NB4 (cell line): ENCODE measurements around the gene IPP.
"Not testable (repeated sequence)": the region's sequence is repeated elsewhere in the genome, so short reads cannot be mapped to it uniquely, and the experiment has no call there.

Source experiments
- DNase-seq: peaks from one replicate; pipeline ENCODE4 v3.0.0; 2010; ENCODE audit warnings: low read depth
- H3K4me3 ChIP-seq: one replicate; pipeline ENCODE4 v1.5.1; 2011; ENCODE audit warnings: mild to moderate bottlenecking, low read depth, low read length, moderate library complexity
- CTCF ChIP-seq: IDR thresholded peaks from one replicate; pipeline ENCODE4 v1.5.1; 2012; ENCODE audit warnings: low read depth, low read length
- MAX ChIP-seq: IDR thresholded peaks from 2 replicates; pipeline ENCODE4 v1.6.1; 2011; ENCODE audit warnings: low read depth, low read length
- MYC ChIP-seq: IDR thresholded peaks from 2 replicates; pipeline ENCODE4 v1.6.1; 2011; ENCODE audit warnings: low read depth, low read length
- POLR2A ChIP-seq: IDR thresholded peaks from 2 replicates; pipeline ENCODE4 v1.6.1; 2011; ENCODE audit warnings: mild to moderate bottlenecking; ENCODE audit not compliant: insufficient read length; ENCODE audit errors: extremely low read depth

Gene IPP

GRCh38 chr1:45721207-45721606 is 29.2 kb downstream of the IPP start:
- TF ChIP-seq MAX, result no peak
- TF ChIP-seq CTCF, result no peak
- TF ChIP-seq POLR2A, result no peak
- TF ChIP-seq MYC, result no peak
- no peak for DNase-seq

GRCh38 chr1:45718289-45718688 is 32.2 kb downstream of the IPP start:
- no peak overlapping the region for H3K4me3 ChIP-seq
- no peak for DNase-seq
- no peak for TF ChIP-seq MAX
- no peak for TF ChIP-seq POLR2A
- no peak for TF ChIP-seq CTCF
- TF ChIP-seq MYC, result no peak

More at GRCh38 chr1:45721207-45721606, 29.2 kb downstream of the IPP start:
- H3K4me3 ChIP-seq, result no peak overlapping the region

GRCh38 chr1:45717386-45717785 is 33.1 kb downstream of the IPP start:
- H3K4me3 ChIP-seq, DNase-seq: not testable (repeated sequence)

GRCh38 chr1:45716700-45717099 is 33.8 kb downstream of the IPP start:
- no peak for DNase-seq
- TF ChIP-seq MYC, result no peak
- TF ChIP-seq POLR2A, result no peak
- no peak for TF ChIP-seq MAX
- no peak for TF ChIP-seq CTCF
- H3K4me3 ChIP-seq, result no peak overlapping the region

- DNase-seq, result no peak
- TF ChIP-seq POLR2A (no peak), MYC (no peak), CTCF (no peak), MAX (no peak)
- H3K4me3 ChIP-seq, result no peak overlapping the region
Observed at GRCh38 chr1:45713711-45714110, 36.7 kb downstream of the IPP start.

GRCh38 chr1:45704637-45705036 is 45.8 kb downstream of the IPP start:
- no peak for DNase-seq
- H3K4me3 ChIP-seq, result no peak overlapping the region
- no peak for TF ChIP-seq MAX
- no peak for TF ChIP-seq POLR2A
- no peak for TF ChIP-seq MYC
- TF ChIP-seq CTCF, result no peak

GRCh38 chr1:45694823-45695222 is 55.6 kb downstream of the IPP start:
- TF ChIP-seq CTCF (no peak), MAX (no peak)
- no peak for DNase-seq
- H3K4me3 ChIP-seq, result no peak overlapping the region

GRCh38 chr1:45693811-45694210 is 56.6 kb downstream of the IPP start:
- DNase-seq, H3K4me3 ChIP-seq: not testable (repeated sequence)
